T follicular helper cell (primary cell): ENCODE measurements around the gene PDE10A.
"Not testable (repeated sequence)": the region's sequence is repeated elsewhere in the genome, so short reads cannot be mapped to it uniquely, and the experiment has no call there.

ENCODE experiments used
- DNase-seq: peaks from one replicate; pipeline ENCODE4 v3.0.0-alpha.2; 2020; ENCODE audit warnings: low read depth

PDE10A gene

GRCh38 chr6:165624871-165625639 is 38.0 kb downstream of the PDE10A start:
- no peak for DNase-seq

DNA sequence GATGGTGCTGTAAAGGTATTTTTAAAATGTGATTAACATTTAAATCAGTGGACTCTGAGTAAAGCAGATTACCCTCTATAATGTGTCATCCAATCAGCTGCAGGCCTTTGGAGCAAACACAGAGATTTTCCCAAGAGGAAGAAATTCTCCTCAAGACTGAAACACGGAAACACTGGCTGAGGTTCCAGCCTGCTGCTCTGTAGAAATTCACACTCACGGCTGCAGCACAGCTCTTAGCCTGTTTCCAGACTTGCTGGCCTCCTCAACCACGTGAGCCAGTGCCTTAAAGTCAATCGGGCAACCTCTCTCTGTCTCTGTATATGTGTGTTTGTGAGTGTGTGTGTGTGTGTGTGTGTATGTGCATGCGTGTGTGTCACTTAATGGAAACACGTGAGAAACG is 41.1 kb downstream of the PDE10A start:
- DNase-seq = no peak

- DNase-seq = not testable (repeated sequence)
These were observed 44.1 kb downstream of the PDE10A start for GRCh38 chr6:165618891-165619290.

GRCh38 chr6:165618241-165618640 is 44.8 kb downstream of the PDE10A start:
- DNase-seq = no peak

- no peak for DNase-seq
These were observed 45.5 kb downstream of the PDE10A start for GRCh38 chr6:165617528-165617927.

GRCh38 chr6:165616116-165616515 is 46.9 kb downstream of the PDE10A start:
- DNase-seq = no peak

DNA sequence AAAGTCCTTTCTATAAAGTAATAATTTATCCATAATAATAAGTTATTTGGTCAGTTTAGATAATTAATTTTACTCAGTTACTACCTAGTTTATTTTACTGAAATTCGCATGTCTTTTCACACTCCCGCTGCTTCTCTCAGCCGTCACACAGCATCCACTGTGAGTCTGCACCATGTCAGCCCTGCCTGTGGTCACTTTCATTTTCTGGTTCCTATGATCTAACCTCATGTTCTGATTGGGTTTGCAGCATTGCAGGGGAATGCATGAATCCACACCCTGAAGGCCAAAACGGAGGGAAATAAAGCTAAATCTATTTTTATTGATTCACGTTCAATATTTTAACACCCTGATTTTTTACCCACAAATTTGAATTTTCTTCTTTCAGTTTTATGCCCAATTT is 47.4 kb downstream of the PDE10A start:
- DNase-seq = no peak

GRCh38 chr6:165611294-165611693 is 51.7 kb downstream of the PDE10A start:
- DNase-seq = no peak

DNA sequence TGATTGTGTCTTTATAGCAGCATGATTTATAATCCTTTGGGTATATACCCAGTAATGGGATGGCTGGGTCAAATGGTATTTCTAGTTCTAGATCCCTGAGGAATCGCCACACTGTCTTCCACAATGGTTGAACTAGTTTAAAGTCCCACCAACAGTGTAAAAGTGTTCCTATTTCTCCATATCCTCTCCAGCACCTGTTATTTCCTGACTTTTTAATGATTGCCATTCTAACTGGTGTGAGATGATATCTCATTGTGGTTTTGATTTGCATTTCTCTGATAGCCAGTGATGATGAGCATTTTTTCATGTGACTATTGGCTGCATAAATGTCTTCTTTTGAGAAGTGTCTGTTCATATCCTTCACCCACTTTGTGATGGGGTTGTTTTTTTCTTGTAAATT is 54.5 kb downstream of the PDE10A start:
- not testable (repeated sequence) for DNase-seq

- DNase-seq = no peak
These were observed 56.4 kb downstream of the PDE10A start for GRCh38 chr6:165606740-165607008.

GRCh38 chr6:165605901-165606739 is 56.9 kb downstream of the PDE10A start:
- no peak for DNase-seq

DNA sequence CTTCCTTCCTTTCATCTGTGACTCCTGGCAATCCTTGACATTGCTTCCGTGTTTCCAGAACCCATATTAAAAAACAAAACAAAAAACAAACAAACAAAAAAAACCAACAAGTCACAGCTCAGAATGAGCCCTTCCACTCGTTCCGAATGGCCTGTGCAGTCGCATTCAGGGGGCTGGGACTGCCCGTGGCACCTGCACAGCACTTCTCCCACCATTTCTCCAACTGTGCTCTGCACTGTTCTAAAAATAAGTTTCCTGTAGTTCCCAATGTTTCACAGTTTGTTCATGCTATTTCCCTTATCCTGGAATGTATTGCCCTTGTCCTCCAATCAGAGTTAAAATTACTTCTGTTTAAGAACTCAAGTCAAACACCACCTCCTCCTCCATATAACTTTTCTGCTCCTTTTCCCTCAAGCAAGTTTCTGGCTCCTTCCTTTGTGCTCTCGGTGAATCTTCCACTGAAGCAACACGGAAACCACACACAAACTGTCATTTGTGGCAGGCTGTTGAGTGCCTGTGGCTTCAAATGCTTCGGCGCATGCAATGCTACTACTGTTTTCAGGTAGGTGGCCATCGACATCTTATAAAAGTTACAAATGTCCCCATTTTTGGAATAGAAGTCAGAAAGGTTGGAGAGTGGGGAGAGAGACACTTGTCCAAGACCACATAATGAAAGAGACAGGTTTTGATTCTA is 57.7 kb downstream of the PDE10A start:
- no peak for DNase-seq

- no peak for DNase-seq
These were observed 60.8 kb downstream of the PDE10A start for GRCh38 chr6:165602291-165602690.

- DNase-seq = no peak
These were observed 62.4 kb downstream of the PDE10A start for GRCh38 chr6:165600606-165601005.

- no peak for DNase-seq
These were observed 63.2 kb downstream of the PDE10A start for GRCh38 chr6:165599596-165600487.

GRCh38 chr6:165599121-165599520 is 63.9 kb downstream of the PDE10A start:
- no peak for DNase-seq

GRCh38 chr6:165597821-165598220 is 65.2 kb downstream of the PDE10A start:
- no peak for DNase-seq

- DNase-seq = no peak
These were observed 68.3 kb downstream of the PDE10A start for GRCh38 chr6:165594584-165595333.

- not testable (repeated sequence) for DNase-seq
These were observed 70.1 kb downstream of the PDE10A start for GRCh38 chr6:165592947-165593346.

- DNase-seq = no peak
These were observed 74.5 kb downstream of the PDE10A start for GRCh38 chr6:165588515-165588914.

- DNase-seq = no peak
These were observed 75.8 kb downstream of the PDE10A start for GRCh38 chr6:165587206-165587605.
